Measurements from ENCODE around the gene ANKRD12. TPM values are rescaled to one million over a fixed set of nuclear protein-coding genes. Genes with fewer than 3 reads are reported as not detected.

ANKRD12 gene
- total RNA-seq, 1 experiment from 2014 or later, result 43.4 TPM

GRCh38 chr18:9182852-9183399, 46.3 kb downstream of the ANKRD12 start:
- Mint-ChIP-seq H3K27ac (peak overlapping the region; percentile 37; the same call in 1 of the 2 replicates), H3K4me1 (peaks cover 10% of the 10 kb centered on the region), H3K27me3 (ENCODE audit: low read depth) (no peaks in the 10 kb centered on the region), H3K4me3 (no peak overlapping the region), H3K36me3 (peaks cover 11% of the 10 kb centered on the region), H3K9me3 (no peaks in the 10 kb centered on the region)
- DNase-seq (ENCODE audit: low spot score), result no peak
- ATAC-seq, result no peak
- ChIA-PET CTCF (no interaction called here), POLR2A (no interaction called here)
- no peak for TF ChIP-seq ZNF423 (CRISPR knock-in tag; IDR thresholded peaks at IDR 0.05)
- no peak for TF ChIP-seq ATF1 (CRISPR knock-in tag; IDR thresholded peaks at IDR 0.05)

GRCh38 chr18:9184998-9185613, 48.5 kb downstream of the ANKRD12 start:
- ATAC-seq (no peak), DNase-seq (ENCODE audit: low spot score) (no peak)
- Mint-ChIP-seq H3K9me3 (no peaks in the 10 kb centered on the region), H3K27me3 (ENCODE audit: low read depth) (no peaks in the 10 kb centered on the region), H3K4me3 (no peak overlapping the region), H3K4me1 (peaks cover 10% of the 10 kb centered on the region), H3K27ac (peak overlapping the region; percentile 31; the same call in 1 of the 2 replicates), H3K36me3 (peaks cover 11% of the 10 kb centered on the region)
- CTCF ChIA-PET, result no interaction called here
- POLR2A ChIA-PET, result no interaction called here
- no peak for TF ChIP-seq ZNF512 (CRISPR knock-in tag; IDR thresholded peaks at IDR 0.05; ENCODE audit: borderline replicate concordance)
- TF ChIP-seq CTCF (IDR thresholded peaks at IDR 0.05), result no peak
- TF ChIP-seq CDX4 (CRISPR knock-in tag; IDR thresholded peaks at IDR 0.05; ENCODE audit: borderline replicate concordance), result no peak
- TF ChIP-seq ZNF232 (CRISPR knock-in tag; IDR thresholded peaks at IDR 0.05), result no peak
- TF ChIP-seq GABPB1 (CRISPR knock-in tag; IDR thresholded peaks at IDR 0.05), result no peak
- no peak for TF ChIP-seq USF2 (CRISPR knock-in tag; IDR thresholded peaks at IDR 0.05)
- no peak for TF ChIP-seq ERG (CRISPR knock-in tag; IDR thresholded peaks at IDR 0.05)
- no peak for TF ChIP-seq NR2C2 (CRISPR knock-in tag; IDR thresholded peaks at IDR 0.05)
- no peak for TF ChIP-seq ETV6 (CRISPR knock-in tag; IDR thresholded peaks at IDR 0.05)
- no peak for TF ChIP-seq PRDM15 (CRISPR knock-in tag; IDR thresholded peaks at IDR 0.05)
- no peak for TF ChIP-seq KAT7 (CRISPR knock-in tag; IDR thresholded peaks at IDR 0.05; ENCODE audit: borderline replicate concordance)
- TF ChIP-seq MYBL2 (CRISPR knock-in tag; IDR thresholded peaks at IDR 0.05), result no peak
- TF ChIP-seq MLX (CRISPR knock-in tag; IDR thresholded peaks at IDR 0.05), result no peak
- no peak for TF ChIP-seq FOXJ3 (CRISPR knock-in tag; IDR thresholded peaks at IDR 0.05; ENCODE audit: borderline replicate concordance)
